Measurements from ENCODE around the gene CCNE1. TPM values are rescaled to one million over a fixed set of nuclear protein-coding genes. Genes with fewer than 3 reads are reported as not detected.

The CCNE1 gene
- total RNA-seq, result 3.6 TPM

GRCh38 chr19:29811125-29812079 is at the start of gene CCNE1:
CCNE1 (plus strand) TSS chr19:29811991; CDS start chr19:29812556, 565 bp downstream.

Other genes starting within 250 kb of the CCNE1 start
- 72.2 TPM for gene POP4, start 205.7 kb upstream of the CCNE1 start, total RNA-seq
- 8.2 TPM for gene PLEKHF1, start 146.5 kb upstream of the CCNE1 start, total RNA-seq
- 21.0 TPM for gene C19orf12, start 96.7 kb upstream of the CCNE1 start, total RNA-seq
- 44.5 TPM for gene URI1, start 130.2 kb downstream of the CCNE1 start, total RNA-seq

All from metanephros (tissue), 1 donor.